Mucosa of stomach (tissue), 1 donor: ENCODE data around the gene DUSP3.

Experiments
- H3K27me3 ChIP-seq: one replicate; pipeline ENCODE4 v1.7.0; 2013; ENCODE audit warnings: mild to moderate bottlenecking, low read length; ENCODE audit not compliant: control insufficient read depth, insufficient read depth
- H3K36me3 ChIP-seq: one replicate; pipeline ENCODE4 v1.7.0; 2013; ENCODE audit warnings: low read length; ENCODE audit not compliant: control insufficient read depth, insufficient read depth
- H3K4me1 ChIP-seq: one replicate; pipeline ENCODE4 v1.7.0; 2013; ENCODE audit warnings: mild to moderate bottlenecking, low read length; ENCODE audit not compliant: control insufficient read depth, insufficient read depth
- H3K4me3 ChIP-seq: one replicate; pipeline ENCODE4 v1.7.0; 2013; ENCODE audit warnings: low read length
- H3K9ac ChIP-seq: one replicate; pipeline ENCODE4 v1.7.0; 2013; ENCODE audit warnings: mild to moderate bottlenecking, low read length, moderate library complexity
- H3K9me3 ChIP-seq: one replicate; pipeline ENCODE4 v1.7.0; 2013; ENCODE audit warnings: mild to moderate bottlenecking, low read length, moderate library complexity; ENCODE audit not compliant: control insufficient read depth
- donor health status: Pancreatic carcinoma.

DUSP3 gene

DNA sequence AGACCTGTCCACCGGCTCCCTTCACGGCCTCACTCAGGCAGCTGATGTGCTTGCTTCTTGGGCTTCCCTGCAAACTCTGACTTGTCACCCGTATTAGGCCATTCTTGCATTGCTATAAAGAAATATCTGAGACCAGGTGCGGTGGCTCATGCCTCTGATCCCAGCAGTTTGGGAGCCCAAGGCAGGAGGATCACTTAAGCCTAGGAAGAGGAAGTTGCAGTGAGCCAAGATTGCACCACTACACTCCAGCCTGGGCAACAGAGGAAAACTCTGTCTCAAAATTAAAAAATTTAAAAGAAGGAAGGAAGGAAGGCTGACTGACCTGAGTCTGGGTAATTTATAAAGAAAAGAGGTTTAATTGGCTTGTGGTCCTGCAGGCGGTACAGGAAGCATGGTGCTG, 37.1 kb downstream of the DUSP3 start:
- H3K4me1 ChIP-seq: no peaks in the 10 kb centered on the region
- H3K9ac ChIP-seq: no peak overlapping the region
- peaks cover 17% of the 10 kb centered on the region for H3K27me3 ChIP-seq
- no peaks in the 10 kb centered on the region for H3K36me3 ChIP-seq
- H3K9me3 ChIP-seq: no peaks in the 10 kb centered on the region
- H3K4me3 ChIP-seq: no peak overlapping the region

- H3K4me1 ChIP-seq: no peaks in the 10 kb centered on the region
Observed at GRCh38 chr17:43740541-43740940, 38.2 kb downstream of the DUSP3 start.

GRCh38 chr17:43737722-43738121, 41.1 kb downstream of the DUSP3 start:
- no peak overlapping the region for H3K9ac ChIP-seq
- H3K4me3 ChIP-seq: no peak overlapping the region
- no peaks in the 10 kb centered on the region for H3K36me3 ChIP-seq
- no peaks in the 10 kb centered on the region for H3K4me1 ChIP-seq
- H3K9me3 ChIP-seq: no peaks in the 10 kb centered on the region
- H3K27me3 ChIP-seq: peaks cover 4% of the 10 kb centered on the region

More at GRCh38 chr17:43740541-43740940, 38.2 kb downstream of the DUSP3 start:
- H3K27me3 ChIP-seq: peaks cover 14% of the 10 kb centered on the region
- H3K4me3 ChIP-seq: no peak overlapping the region
- no peaks in the 10 kb centered on the region for H3K9me3 ChIP-seq
- H3K36me3 ChIP-seq: no peaks in the 10 kb centered on the region
- H3K9ac ChIP-seq: no peak overlapping the region

DNA sequence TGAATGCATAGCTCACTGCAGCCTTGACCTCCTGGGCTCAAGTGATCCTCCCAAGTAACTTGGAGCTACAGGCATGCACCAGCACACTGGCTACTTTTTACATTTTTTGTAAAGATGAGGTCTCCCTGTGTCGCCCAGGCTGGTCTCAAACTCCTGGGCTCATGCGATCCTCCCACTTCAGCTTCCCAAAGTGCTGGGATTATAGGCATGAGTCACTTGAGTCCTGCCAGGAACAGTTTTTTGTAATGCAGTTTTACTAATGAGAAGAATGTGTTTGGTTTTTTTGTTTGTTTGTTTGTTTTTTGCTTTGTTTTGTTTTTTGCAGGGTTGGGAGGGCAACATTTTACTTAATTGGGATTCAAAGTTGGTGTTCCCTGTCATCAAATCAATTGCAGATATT, 42.4 kb downstream of the DUSP3 start:
- H3K36me3 ChIP-seq: no peaks in the 10 kb centered on the region
- no peak overlapping the region for H3K4me3 ChIP-seq
- no peaks in the 10 kb centered on the region for H3K9me3 ChIP-seq
- H3K27me3 ChIP-seq: peaks cover 4% of the 10 kb centered on the region
- H3K4me1 ChIP-seq: no peaks in the 10 kb centered on the region
- no peak overlapping the region for H3K9ac ChIP-seq

DNA sequence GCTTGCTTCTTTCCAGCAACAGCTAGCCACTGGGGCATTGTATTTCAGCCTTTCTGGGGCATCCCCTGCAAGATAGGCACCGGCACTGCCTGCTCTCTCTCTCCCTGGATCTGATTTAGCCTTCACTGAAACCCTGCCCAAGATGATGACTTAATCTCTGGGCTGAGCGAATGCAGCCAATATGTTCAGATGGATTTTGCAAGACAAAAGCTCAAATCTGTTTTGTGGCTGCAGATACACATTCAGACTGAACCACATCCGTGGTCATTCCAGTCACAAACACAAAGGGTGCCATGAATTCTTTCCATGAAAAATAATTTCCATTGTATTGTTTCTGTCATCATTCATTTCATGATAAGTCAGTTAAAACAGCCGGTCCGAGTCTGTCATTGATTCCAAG, 44.4 kb downstream of the DUSP3 start:
- Histone ChIP-seq H3K4me3 (no peak overlapping the region), H3K9ac (no peak overlapping the region), H3K4me1 (no peaks in the 10 kb centered on the region), H3K36me3 (no peaks in the 10 kb centered on the region), H3K9me3 (no peaks in the 10 kb centered on the region), H3K27me3 (peaks cover 4% of the 10 kb centered on the region)

GRCh38 chr17:43733956-43734355, 44.8 kb downstream of the DUSP3 start:
- Histone ChIP-seq H3K9me3 (no peaks in the 10 kb centered on the region), H3K9ac (no peak overlapping the region), H3K4me3 (no peak overlapping the region), H3K27me3 (peaks cover 4% of the 10 kb centered on the region), H3K4me1 (no peaks in the 10 kb centered on the region), H3K36me3 (no peaks in the 10 kb centered on the region)

DNA sequence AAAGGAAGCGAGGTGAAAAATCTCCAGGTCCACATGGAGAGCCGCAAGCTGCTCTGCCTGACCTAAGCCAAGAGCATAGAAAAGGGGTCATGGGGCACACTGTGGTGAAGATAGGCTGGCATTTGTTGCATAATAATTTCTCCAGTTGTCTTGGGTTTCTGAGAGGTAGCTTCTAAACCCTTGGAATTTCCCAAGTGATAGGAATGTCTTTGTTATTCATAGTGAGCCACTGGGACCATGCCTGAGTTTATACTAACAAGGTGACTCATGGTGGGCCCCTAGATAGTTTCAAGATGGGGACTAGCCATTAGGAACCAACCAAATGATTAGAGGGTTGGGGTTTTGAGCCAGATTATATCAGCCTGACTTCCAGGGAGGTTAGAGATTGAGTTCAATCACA, 45.8 kb downstream of the DUSP3 start:
- H3K36me3 ChIP-seq: no peaks in the 10 kb centered on the region
- no peak overlapping the region for H3K9ac ChIP-seq
- H3K27me3 ChIP-seq: peaks cover 4% of the 10 kb centered on the region
- no peak overlapping the region for H3K4me3 ChIP-seq
- H3K4me1 ChIP-seq: no peaks in the 10 kb centered on the region
- H3K9me3 ChIP-seq: no peaks in the 10 kb centered on the region

GRCh38 chr17:43728081-43728480, 50.7 kb downstream of the DUSP3 start:
- Histone ChIP-seq H3K9me3 (no peaks in the 10 kb centered on the region), H3K36me3 (no peaks in the 10 kb centered on the region), H3K9ac (no peak overlapping the region), H3K4me3 (no peak overlapping the region), H3K27me3 (peaks cover 1% of the 10 kb centered on the region), H3K4me1 (no peaks in the 10 kb centered on the region)

GRCh38 chr17:43723697-43724359, 54.9 kb downstream of the DUSP3 start:
- no peaks in the 10 kb centered on the region for H3K36me3 ChIP-seq
- no peak overlapping the region for H3K4me3 ChIP-seq
- no peak overlapping the region for H3K9ac ChIP-seq
- no peaks in the 10 kb centered on the region for H3K27me3 ChIP-seq
- no peaks in the 10 kb centered on the region for H3K9me3 ChIP-seq
- H3K4me1 ChIP-seq: no peaks in the 10 kb centered on the region

DNA sequence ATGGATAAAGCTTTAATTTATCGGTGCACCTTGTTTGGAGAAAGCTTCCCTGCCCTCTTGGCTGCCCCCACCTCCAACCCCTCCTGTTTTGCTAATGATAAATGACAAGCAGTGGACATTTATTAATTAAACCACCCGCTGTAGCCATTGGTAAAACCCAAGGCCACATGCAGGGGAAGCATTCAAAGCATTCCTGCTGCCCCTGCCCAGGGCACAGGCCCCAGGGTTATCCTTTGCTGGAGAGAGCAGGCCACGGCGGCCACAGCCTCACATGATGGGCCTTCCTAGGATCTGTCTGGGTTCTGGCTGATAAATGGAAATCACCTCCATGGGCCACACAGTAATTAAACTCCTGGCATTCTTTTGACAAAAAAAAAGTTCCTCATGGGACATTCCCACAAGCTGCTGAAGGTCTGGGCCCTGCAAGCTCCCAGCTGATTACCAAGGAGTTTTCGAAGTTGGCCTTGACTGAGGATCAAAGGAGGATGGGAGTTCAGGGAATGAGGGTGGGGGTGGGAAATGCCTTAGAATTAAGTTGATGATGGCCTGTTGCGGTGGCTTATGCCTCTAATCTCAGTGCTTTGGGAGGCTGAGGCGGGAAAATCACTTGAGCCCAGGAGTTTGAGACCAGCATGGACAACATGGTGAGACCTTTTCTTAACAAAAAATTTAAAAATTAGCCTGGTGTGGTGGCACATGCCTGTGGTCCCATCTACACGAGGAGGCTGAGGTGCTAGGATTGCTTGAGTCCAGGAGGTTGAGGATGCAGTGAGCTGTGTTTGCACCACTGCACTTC, 55.7 kb downstream of the DUSP3 start:
- Histone ChIP-seq H3K36me3 (no peaks in the 10 kb centered on the region), H3K4me1 (no peaks in the 10 kb centered on the region), H3K9me3 (no peaks in the 10 kb centered on the region), H3K27me3 (no peaks in the 10 kb centered on the region), H3K4me3 (no peak overlapping the region), H3K9ac (no peak overlapping the region)

DNA sequence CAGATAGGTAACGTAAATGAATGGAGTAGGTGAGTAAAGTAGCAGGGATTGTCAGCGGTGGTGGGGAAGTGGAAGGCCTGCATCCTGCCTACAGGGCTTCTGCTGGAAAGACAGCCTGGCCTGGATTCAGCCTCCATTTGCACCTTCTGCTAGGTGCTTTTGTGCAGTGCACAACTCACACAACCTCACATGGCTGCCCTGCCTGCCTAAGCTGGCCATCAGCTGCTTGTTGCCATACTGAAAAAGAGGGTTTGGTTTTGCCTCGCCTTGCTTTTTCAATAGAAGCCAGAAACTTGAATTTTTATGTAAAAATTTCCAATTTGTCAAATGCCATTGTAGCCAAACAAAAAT, 56.5 kb downstream of the DUSP3 start:
- H3K36me3 ChIP-seq: no peaks in the 10 kb centered on the region
- H3K4me1 ChIP-seq: no peaks in the 10 kb centered on the region
- no peak overlapping the region for H3K4me3 ChIP-seq
- H3K27me3 ChIP-seq: no peaks in the 10 kb centered on the region
- no peaks in the 10 kb centered on the region for H3K9me3 ChIP-seq
- no peak overlapping the region for H3K9ac ChIP-seq

- H3K4me1 ChIP-seq: no peaks in the 10 kb centered on the region
- H3K27me3 ChIP-seq: no peaks in the 10 kb centered on the region
- no peaks in the 10 kb centered on the region for H3K9me3 ChIP-seq
- no peaks in the 10 kb centered on the region for H3K36me3 ChIP-seq
- no peak overlapping the region for H3K9ac ChIP-seq
- no peak overlapping the region for H3K4me3 ChIP-seq
Observed at GRCh38 chr17:43721537-43722268, 57.1 kb downstream of the DUSP3 start.
